SK-N-SH treated with all-trans-retinoic acid at 6 μM for 48 hours (cell line): Measurements from ENCODE around the gene NAA30.

ENCODE experiments used
- CSDC2 ChIP-seq: fragments of 250-450 bp; sonication (Bioruptor Pico); IDR thresholded peaks from 2 replicates; pipeline ENCODE4 v1.5.0; 2020; ENCODE audit warnings: mild to moderate bottlenecking, moderate library complexity
- ZFP3 ChIP-seq: fragments of 250-450 bp; sonication (Bioruptor Pico); IDR thresholded peaks from 2 replicates; pipeline ENCODE4 v1.5.0; 2020; ENCODE audit warnings: mild to moderate bottlenecking, moderate library complexity

DNA sequence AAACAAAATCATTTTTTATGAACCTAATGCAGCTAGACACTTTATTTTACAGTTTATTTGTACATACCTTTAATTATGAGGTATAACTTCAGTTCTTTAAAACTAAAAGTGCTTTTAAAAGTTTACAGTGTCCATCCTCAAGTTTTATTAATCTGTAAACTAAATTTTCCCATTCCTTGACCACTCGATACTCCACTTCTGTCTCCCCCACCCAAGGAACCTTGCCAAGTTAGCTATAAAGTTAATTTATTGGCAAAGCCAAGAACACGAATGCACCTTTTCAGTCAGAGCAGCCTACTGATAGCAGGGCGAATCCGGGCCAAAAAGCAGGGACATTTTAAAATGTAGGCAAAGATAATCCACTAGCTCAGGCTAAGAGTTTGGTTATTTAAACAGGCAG is 29.6 kb downstream of the NAA30 start:
- TF ChIP-seq ZFP3 (CRISPR knock-in tag) (no peak), CSDC2 (CRISPR knock-in tag) (no peak)
